ENCODE data around the gene SLC35F2.

Gene SLC35F2

GRCh38 chr11:107751082-107751481 lies 107.5 kb downstream of the SLC35F2 start:
- H3K27ac ChIP-seq = no peak overlapping the region
- no peak for TF ChIP-seq ZFX (IDR thresholded peaks at IDR 0.05; ENCODE audit: borderline replicate concordance)
- TF ChIP-seq, protein P1, sequence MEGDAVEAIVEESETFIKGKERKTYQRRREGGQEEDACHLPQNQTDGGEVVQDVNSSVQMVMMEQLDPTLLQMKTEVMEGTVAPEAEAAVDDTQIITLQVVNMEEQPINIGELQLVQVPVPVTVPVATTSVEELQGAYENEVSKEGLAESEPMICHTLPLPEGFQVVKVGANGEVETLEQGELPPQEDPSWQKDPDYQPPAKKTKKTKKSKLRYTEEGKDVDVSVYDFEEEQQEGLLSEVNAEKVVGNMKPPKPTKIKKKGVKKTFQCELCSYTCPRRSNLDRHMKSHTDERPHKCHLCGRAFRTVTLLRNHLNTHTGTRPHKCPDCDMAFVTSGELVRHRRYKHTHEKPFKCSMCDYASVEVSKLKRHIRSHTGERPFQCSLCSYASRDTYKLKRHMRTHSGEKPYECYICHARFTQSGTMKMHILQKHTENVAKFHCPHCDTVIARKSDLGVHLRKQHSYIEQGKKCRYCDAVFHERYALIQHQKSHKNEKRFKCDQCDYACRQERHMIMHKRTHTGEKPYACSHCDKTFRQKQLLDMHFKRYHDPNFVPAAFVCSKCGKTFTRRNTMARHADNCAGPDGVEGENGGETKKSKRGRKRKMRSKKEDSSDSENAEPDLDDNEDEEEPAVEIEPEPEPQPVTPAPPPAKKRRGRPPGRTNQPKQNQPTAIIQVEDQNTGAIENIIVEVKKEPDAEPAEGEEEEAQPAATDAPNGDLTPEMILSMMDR (IDR thresholded peaks at IDR 0.05) = no peak

DNA sequence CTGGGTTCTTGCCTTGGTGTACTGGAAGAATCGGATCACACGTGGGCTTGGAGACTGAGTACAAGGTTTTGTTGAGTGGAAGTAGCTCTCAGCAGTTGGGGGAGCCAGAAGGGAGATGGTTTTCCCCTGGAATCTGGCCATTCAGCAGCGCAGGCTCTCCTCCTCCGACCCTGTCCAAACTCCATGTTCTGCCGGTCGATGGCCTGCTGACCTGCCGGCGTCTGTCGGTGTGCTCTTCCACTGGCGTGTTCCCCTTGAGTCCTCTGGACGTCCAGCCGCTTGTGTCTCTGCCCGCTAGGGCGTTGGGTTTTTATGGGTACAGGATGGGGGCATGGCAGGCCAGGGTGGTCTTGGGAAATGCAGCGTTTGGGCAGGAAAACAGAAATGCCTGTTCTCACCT lies 108.3 kb downstream of the SLC35F2 start:
- H3K27ac ChIP-seq = no peak overlapping the region
- no peak for TF ChIP-seq ZFX (IDR thresholded peaks at IDR 0.05; ENCODE audit: borderline replicate concordance)
- TF ChIP-seq, protein P1 (IDR thresholded peaks at IDR 0.05) = no peak

- no peak overlapping the region for H3K27ac ChIP-seq
- TF ChIP-seq, protein P1 (IDR thresholded peaks at IDR 0.05) = no peak
- TF ChIP-seq ZFX (IDR thresholded peaks at IDR 0.05; ENCODE audit: borderline replicate concordance) = no peak
Measured at GRCh38 chr11:107747622-107748021, 111.0 kb downstream of the SLC35F2 start.

GRCh38 chr11:107744736-107745135 lies 113.9 kb downstream of the SLC35F2 start:
- TF ChIP-seq, protein P1 (IDR thresholded peaks at IDR 0.05) = no peak
- TF ChIP-seq ZFX (IDR thresholded peaks at IDR 0.05; ENCODE audit: borderline replicate concordance) = no peak
- H3K27ac ChIP-seq = no peak overlapping the region

DNA sequence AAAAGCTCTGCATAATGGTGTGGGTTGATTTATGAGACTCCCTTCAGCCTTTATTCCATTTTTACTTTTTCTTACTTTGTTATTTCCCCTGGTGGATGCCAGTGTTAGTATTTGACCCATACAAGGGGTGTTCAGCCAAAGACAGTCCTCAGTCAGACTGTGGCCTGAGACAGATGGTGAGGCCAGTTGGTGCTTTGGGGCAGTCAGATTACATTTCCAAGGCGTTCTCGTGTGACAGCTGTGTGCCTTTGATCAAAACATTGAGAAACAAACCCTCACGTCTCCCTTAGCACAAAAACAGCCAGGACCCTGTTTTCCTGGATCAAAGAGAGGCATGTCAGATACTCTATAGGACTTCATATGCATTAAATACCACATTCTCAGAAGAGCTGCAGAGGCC lies 115.4 kb downstream of the SLC35F2 start:
- TF ChIP-seq, protein P1 (IDR thresholded peaks at IDR 0.05) = no peak
- TF ChIP-seq ZFX (IDR thresholded peaks at IDR 0.05; ENCODE audit: borderline replicate concordance) = no peak
- H3K27ac ChIP-seq = no peak overlapping the region

GRCh38 chr11:107741044-107741823 lies 117.4 kb downstream of the SLC35F2 start:
- no peak overlapping the region for H3K27ac ChIP-seq
- TF ChIP-seq, protein P1 (IDR thresholded peaks at IDR 0.05) = peak; percentile 92
- no peak for TF ChIP-seq ZFX (IDR thresholded peaks at IDR 0.05; ENCODE audit: borderline replicate concordance)

All from 22Rv1 (cell line).